ENCODE data around the gene PCSK9. TPM values are rescaled to one million over a fixed set of nuclear protein-coding genes. Genes with fewer than 3 reads are reported as not detected.

The PCSK9 gene
- total and polyA plus RNA-seq, 2 experiments from 2014 or later: 23.5 to 31.4 TPM

DNA sequence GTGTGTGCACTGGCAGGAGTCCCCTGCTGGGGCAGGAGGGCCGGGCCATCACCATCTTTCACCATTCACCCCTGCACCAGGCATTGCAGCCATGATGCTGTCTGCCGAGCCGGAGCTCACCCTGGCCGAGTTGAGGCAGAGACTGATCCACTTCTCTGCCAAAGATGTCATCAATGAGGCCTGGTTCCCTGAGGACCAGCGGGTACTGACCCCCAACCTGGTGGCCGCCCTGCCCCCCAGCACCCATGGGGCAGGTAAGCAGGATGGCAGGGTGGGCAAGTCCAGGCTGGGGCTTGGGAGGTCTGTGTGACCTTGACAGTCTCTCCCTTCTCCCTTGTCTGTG, 18.6 kb downstream of the PCSK9 start:
- Histone ChIP-seq H3K9me3 (ENCODE audit: low read depth) (no peaks in the 10 kb centered on the region), H4K20me1 (ENCODE audit: insufficient read depth, poor library complexity, severe bottlenecking) (no peaks in the 10 kb centered on the region), H3K79me2 (no peaks in the 10 kb centered on the region), H3K9me2 (replicated peaks; ENCODE audit: insufficient read depth) (no peaks in the 10 kb centered on the region), H3K27ac (no peak overlapping the region), H2AFZ (no peak overlapping the region), H3K4me3 (no peak overlapping the region), H3K27me3 (no peaks in the 10 kb centered on the region), H3K36me3 (replicated peaks; ENCODE audit: insufficient read depth, low read depth) (no peaks in the 10 kb centered on the region), H3K4me1 (ENCODE audit: insufficient read depth) (no peaks in the 10 kb centered on the region), H3K4me2 (no peak overlapping the region)
- DNase-seq (ENCODE audit: low spot score): no peak
- 96% methylated on average over 6 of the region's 6 CpGs for WGBS (ENCODE audit: low lambda C conversion rate, missing lambda C conversion rate)
- no peak for TF ChIP-seq EZH2phosphoT487 (IDR thresholded peaks at IDR 0.05; ENCODE audit: low read depth, severe bottlenecking, unreplicated experiment)
- TF ChIP-seq, protein P1, sequence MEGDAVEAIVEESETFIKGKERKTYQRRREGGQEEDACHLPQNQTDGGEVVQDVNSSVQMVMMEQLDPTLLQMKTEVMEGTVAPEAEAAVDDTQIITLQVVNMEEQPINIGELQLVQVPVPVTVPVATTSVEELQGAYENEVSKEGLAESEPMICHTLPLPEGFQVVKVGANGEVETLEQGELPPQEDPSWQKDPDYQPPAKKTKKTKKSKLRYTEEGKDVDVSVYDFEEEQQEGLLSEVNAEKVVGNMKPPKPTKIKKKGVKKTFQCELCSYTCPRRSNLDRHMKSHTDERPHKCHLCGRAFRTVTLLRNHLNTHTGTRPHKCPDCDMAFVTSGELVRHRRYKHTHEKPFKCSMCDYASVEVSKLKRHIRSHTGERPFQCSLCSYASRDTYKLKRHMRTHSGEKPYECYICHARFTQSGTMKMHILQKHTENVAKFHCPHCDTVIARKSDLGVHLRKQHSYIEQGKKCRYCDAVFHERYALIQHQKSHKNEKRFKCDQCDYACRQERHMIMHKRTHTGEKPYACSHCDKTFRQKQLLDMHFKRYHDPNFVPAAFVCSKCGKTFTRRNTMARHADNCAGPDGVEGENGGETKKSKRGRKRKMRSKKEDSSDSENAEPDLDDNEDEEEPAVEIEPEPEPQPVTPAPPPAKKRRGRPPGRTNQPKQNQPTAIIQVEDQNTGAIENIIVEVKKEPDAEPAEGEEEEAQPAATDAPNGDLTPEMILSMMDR (IDR thresholded peaks at IDR 0.05; ENCODE audit: poor library complexity): no peak
- TF ChIP-seq EZH2 (IDR thresholded peaks at IDR 0.05; ENCODE audit: borderline replicate concordance): no peak

DNA sequence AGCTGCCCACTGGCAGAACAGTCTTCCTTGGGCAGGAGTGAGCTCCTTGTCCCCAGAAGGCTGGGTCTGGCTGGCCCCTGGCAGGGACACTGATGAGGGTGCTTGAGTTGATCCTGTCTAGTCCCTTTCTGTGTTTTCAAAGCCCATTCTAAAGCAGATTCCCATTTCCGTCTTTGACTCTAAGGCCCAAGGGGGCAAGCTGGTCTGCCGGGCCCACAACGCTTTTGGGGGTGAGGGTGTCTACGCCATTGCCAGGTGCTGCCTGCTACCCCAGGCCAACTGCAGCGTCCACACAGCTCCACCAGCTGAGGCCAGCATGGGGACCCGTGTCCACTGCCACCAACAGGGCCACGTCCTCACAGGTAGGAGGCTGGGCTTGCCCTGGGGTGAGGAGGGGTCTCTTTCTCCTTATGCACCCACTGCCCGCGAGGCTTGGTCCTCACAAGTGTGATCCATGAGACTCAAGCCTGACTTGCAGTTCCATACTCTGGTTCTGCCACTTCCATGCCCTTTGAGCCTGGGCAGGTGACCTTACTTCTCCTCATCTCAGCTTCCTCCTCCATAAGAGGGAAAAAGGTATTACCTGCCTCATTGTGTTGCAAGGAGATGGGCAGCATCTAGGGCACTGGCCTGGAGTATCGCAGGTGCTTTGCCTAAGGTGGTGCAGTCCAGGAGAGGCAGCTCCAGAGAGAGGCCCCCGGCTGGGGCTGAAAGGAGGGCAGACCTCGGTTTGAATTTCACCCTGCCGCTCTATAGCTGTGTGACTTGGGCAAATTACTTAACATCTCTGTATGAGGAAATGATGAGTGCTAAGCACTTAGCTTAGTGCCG, 20.2 kb downstream of the PCSK9 start:
- no peak for DNase-seq (ENCODE audit: low spot score)
- Histone ChIP-seq H3K9me2 (replicated peaks; ENCODE audit: insufficient read depth) (no peaks in the 10 kb centered on the region), H4K20me1 (ENCODE audit: insufficient read depth, poor library complexity, severe bottlenecking) (no peaks in the 10 kb centered on the region), H3K4me1 (ENCODE audit: insufficient read depth) (no peaks in the 10 kb centered on the region), H3K27ac (no peak overlapping the region), H3K27me3 (no peaks in the 10 kb centered on the region), H3K4me2 (no peak overlapping the region), H3K79me2 (no peaks in the 10 kb centered on the region), H3K36me3 (replicated peaks; ENCODE audit: insufficient read depth, low read depth) (no peaks in the 10 kb centered on the region), H2AFZ (no peak overlapping the region), H3K9me3 (ENCODE audit: low read depth) (no peaks in the 10 kb centered on the region), H3K4me3 (no peak overlapping the region)
- WGBS (ENCODE audit: low lambda C conversion rate, missing lambda C conversion rate): 90% methylated on average over 14 of the region's 14 CpGs
- no peak for TF ChIP-seq EZH2phosphoT487 (IDR thresholded peaks at IDR 0.05; ENCODE audit: low read depth, severe bottlenecking, unreplicated experiment)
- no peak for TF ChIP-seq EZH2 (IDR thresholded peaks at IDR 0.05; ENCODE audit: borderline replicate concordance)
- TF ChIP-seq, protein P1 (IDR thresholded peaks at IDR 0.05; ENCODE audit: poor library complexity): no peak

DNA sequence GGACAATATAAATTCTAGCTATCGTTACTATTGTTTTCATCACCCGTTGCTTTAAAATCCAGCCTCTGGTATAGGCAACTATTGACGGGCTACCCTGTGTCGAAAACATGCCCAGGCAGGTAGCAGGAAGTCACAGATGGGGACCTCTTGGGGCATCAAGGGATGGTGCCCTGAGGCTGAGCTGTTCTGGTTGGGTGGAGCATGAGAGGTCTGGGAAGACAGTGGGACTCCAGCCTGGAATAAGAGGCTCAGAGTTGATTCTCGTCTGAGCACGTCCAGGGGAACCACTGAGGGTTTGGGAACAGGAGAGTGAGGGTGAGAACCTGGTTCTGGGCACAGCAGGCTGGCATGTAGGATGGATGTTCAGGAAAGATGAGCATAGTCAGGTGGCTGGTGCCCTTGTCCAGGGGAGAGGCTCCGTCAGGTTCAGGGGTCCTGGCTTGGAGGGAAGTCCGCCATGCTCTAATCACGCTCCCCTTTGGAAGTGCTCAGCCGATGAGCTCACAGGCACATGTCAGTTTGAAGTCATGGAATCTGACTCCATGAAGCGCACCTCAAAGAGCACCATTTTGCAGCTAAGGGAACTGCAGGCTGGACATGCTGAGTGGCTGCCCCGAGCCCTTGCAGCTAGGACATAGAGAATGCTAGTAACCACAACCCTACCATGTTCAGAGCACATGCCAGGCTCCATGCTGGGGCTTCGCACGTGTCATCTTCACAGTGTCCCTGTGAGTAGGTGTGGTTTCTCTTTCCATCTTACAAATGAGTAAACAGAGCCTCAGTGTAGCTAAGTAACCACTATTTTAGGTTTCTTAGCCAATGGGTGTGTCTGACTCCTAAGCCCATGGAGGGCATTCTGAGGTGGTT, 21.0 kb downstream of the PCSK9 start:
- no peak for DNase-seq (ENCODE audit: low spot score)
- Histone ChIP-seq H3K4me3 (no peak overlapping the region), H3K36me3 (replicated peaks; ENCODE audit: insufficient read depth, low read depth) (no peaks in the 10 kb centered on the region), H3K79me2 (no peaks in the 10 kb centered on the region), H4K20me1 (ENCODE audit: insufficient read depth, poor library complexity, severe bottlenecking) (no peaks in the 10 kb centered on the region), H3K9me3 (ENCODE audit: low read depth) (no peaks in the 10 kb centered on the region), H3K4me2 (no peak overlapping the region), H3K4me1 (ENCODE audit: insufficient read depth) (peaks cover 6% of the 10 kb centered on the region), H2AFZ (no peak overlapping the region), H3K27me3 (no peaks in the 10 kb centered on the region), H3K9me2 (replicated peaks; ENCODE audit: insufficient read depth) (no peaks in the 10 kb centered on the region), H3K27ac (no peak overlapping the region)
- TF ChIP-seq, protein P1 (IDR thresholded peaks at IDR 0.05; ENCODE audit: poor library complexity): no peak
- TF ChIP-seq EZH2 (IDR thresholded peaks at IDR 0.05; ENCODE audit: borderline replicate concordance) (no peak), EZH2phosphoT487 (IDR thresholded peaks at IDR 0.05; ENCODE audit: low read depth, severe bottlenecking, unreplicated experiment) (no peak)
- 94% methylated on average over 14 of the region's 14 CpGs for WGBS (ENCODE audit: low lambda C conversion rate, missing lambda C conversion rate)
